DOHH2 (cell line): ENCODE results near the gene ORM1.

Source experiments
- CTCF ChIP-seq: fragments of 200-600 bp; sonication (generic); IDR thresholded peaks from one replicate; pipeline ENCODE4 v1.5.1; 2014; ENCODE audit warnings: antibody characterized with exemption, mild to moderate bottlenecking, low read depth, low read length; ENCODE audit not compliant: poor library complexity, severe bottlenecking
- EZH2phosphoT487 ChIP-seq: fragments of 200-600 bp; sonication (generic); IDR thresholded peaks from 2 replicates; pipeline ENCODE4 v1.6.1; 2017; ENCODE audit warnings: borderline replicate concordance, mild to moderate bottlenecking, antibody characterized with exemption, low read length, moderate library complexity, mixed read lengths

DNA sequence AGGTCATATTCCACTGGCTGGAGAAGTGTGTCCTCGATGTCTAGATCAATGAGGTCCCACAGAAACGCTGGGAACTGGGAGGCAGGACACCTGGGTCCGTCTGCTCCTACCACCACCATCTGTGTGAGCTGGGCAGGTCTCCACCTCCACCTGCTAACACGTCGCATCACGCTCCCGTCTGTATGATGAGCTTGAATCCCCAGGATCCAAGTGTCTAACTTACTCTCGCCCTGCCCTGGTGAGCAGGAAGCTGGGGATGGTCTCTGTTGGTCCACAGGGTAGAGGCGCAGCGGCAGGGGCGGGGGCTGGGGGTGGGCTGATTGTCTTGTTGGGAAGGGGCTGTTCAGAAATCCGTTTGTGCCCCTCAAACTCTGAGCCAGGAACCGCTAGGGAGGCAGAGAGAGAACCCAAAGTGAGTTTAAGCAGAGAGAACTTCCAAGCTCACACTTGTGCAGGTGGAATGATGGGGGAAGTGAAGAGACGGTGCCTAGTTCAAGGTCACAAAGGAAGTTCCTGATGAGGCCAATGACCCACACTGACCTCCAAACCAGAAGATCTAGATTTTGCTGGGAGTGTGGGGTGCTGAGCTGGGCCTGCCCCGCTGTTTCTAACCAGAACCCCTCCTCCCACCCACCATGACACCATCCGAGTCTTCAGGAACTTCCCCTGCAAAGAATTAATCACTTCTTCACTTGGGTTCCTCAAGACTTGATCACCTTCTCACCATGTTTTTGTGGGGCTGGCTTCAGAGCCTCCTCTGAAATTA lies 27.9 kb downstream of the ORM1 start:
- TF ChIP-seq CTCF (no peak), EZH2phosphoT487 (no peak)
